GM12875 (cell line): Measurements from ENCODE around the gene AACS.

ENCODE experiments used
- H3K4me3 ChIP-seq: one replicate; pipeline ENCODE4 v1.5.1; 2011; ENCODE audit warnings: low read depth, low read length, control low read depth
- TF ChIP-seq, protein P1 (sequence below): IDR thresholded peaks from 2 replicates; pipeline ENCODE4 v1.5.1; 2011; ENCODE audit warnings: low read depth, mild to moderate bottlenecking, control low read depth, inconsistent platforms, low read length, moderate library complexity, borderline replicate concordance; ENCODE audit not compliant: insufficient read depth

The AACS gene, protein sequence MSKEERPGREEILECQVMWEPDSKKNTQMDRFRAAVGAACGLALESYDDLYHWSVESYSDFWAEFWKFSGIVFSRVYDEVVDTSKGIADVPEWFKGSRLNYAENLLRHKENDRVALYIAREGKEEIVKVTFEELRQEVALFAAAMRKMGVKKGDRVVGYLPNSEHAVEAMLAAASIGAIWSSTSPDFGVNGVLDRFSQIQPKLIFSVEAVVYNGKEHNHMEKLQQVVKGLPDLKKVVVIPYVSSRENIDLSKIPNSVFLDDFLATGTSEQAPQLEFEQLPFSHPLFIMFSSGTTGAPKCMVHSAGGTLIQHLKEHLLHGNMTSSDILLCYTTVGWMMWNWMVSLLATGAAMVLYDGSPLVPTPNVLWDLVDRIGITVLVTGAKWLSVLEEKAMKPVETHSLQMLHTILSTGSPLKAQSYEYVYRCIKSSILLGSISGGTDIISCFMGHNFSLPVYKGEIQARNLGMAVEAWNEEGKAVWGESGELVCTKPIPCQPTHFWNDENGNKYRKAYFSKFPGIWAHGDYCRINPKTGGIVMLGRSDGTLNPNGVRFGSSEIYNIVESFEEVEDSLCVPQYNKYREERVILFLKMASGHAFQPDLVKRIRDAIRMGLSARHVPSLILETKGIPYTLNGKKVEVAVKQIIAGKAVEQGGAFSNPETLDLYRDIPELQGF

DNA sequence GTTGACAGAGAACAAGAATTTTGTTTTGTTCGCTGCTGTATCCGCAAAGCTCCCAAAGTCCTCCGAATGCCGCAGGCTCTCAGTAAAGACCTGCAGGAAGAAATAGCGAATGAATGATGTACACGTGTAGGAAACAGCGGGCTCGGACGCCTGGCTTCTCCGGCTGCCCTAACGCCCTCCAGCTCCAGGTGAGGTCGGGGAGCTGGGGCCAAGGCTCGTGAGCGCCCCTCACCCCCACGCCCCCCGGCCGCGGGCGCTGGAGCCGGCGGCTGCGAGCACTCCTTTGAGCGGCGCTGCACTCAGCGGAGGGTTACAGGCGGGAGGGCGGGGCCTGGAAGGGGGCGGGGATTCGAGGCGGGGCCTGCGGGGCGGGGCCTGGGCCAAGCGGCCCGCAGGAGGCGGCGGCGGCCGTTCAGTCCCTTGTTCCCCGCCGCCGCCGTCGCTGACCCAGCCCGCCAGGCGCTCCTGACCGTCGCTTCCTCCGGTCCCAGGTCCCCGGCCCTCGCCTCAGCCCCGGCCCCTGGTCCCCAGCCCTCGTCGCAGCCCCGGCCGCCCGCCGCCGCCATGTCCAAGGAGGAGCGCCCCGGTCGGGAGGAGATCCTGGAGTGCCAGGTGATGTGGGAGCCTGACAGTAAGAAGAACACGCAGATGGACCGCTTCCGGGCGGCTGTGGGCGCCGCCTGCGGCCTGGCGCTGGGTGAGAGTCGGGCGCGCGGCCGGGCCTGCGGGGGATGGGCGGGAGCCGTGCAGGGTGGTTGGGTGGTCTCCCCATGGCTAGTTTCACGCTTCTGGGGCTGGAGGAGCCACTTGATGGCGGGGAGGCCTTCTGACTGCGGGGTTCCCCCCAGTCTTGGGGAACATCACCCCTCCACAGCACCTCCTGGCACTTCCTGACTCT is at the start of gene AACS:
TSS of gene AACS (plus strand) at position 415 of the 898 bp plus-strand sequence. CDS start at position 565, 150 bp downstream.
- TF ChIP-seq, protein P1, sequence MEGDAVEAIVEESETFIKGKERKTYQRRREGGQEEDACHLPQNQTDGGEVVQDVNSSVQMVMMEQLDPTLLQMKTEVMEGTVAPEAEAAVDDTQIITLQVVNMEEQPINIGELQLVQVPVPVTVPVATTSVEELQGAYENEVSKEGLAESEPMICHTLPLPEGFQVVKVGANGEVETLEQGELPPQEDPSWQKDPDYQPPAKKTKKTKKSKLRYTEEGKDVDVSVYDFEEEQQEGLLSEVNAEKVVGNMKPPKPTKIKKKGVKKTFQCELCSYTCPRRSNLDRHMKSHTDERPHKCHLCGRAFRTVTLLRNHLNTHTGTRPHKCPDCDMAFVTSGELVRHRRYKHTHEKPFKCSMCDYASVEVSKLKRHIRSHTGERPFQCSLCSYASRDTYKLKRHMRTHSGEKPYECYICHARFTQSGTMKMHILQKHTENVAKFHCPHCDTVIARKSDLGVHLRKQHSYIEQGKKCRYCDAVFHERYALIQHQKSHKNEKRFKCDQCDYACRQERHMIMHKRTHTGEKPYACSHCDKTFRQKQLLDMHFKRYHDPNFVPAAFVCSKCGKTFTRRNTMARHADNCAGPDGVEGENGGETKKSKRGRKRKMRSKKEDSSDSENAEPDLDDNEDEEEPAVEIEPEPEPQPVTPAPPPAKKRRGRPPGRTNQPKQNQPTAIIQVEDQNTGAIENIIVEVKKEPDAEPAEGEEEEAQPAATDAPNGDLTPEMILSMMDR, result no peak
- H3K4me3 ChIP-seq, result peak within 1 kb of the TSS; percentile 92

DNA sequence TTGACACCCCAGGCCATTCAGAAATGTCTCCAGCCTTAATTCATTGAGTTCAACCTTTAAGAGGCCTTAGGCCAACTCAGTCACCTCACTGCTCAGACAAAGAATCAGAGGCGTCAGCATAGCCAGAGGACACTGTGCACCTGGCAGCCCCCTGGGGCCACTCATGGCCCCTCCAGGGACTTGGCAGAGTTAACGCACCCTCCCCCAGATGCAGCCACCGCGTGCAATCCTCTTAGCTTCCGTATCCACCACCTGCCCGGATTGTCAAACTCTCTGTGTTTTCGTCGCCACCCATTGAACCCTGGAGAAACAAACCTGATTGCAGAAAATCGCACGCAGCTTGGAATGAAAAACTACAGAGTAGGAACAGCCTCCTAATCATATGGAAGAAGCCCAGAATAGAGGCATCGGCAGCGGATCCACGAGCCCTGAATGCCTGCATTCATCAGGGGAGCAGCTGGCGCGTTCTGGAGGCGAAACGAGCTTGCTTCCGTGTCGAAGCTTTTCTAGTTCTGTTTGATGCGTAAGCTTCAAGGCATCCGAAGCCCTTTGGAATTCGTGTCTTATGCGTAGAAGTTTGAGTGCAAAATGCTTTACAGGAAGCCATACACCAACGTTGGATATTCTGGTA is 49.4 kb upstream of the AACS start:
- TF ChIP-seq, protein P1, result no peak
- H3K4me3 ChIP-seq, result no peak overlapping the region

DNA sequence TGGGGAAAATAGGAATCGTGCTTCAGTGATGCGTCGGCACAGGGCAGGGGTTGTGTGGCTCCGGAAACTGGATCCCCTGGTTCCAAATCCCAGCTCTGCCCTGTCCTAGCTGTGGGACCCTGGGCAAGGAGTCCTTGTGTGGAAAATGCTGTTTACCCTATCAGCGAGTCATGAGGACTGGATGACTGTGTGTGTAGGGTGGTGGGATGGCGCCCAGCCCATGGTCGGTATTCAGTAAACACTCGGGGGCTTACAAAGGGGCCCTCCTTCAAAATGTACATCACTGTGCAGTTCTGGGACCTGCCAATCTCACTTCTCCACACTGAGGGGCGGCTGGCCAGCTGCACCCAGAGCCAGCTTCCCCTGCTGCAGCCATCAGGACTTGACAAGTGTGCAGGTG is 47.4 kb upstream of the AACS start:
- H3K4me3 ChIP-seq, result no peak overlapping the region
- TF ChIP-seq, protein P1, result no peak

DNA sequence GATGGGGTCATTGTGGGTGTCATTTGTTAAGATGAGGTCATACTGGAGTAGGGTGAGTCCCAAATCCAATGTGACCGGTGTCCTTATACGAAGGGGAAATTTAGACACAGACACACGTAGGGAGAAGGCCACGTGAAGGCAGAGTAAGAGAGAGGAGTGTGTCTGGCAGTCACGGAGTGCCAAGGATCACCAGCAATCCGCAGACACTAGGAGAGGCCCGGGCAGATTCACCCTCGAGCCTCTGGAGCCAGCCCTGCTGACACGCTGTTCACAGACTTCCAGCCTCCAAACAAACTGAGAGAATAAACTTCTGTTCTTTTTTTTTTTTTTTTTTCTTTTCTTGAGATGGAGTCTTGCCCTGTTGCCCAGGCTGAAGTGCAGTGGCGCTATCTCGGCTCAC is 46.9 kb upstream of the AACS start:
- H3K4me3 ChIP-seq, result no peak overlapping the region
- TF ChIP-seq, protein P1, result no peak

DNA sequence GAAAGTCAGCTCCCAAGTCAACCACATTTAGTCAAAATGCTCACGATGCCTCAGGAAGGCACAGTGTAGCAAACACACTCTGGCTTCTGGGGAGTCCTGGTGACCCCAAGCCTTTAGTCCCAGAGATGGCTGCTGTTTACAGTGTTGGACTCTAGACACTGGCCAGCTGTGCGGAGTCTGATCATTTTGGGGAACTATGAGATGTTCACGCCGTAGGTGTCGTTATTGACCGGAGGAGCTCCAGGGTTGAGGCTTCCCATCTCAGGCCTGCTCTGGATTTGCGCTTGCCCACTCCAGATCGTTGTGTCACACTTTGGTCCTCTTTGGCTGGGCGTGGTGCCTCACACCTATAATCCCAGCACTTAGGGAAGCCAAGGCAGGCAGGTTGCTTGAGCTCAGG is 44.1 kb upstream of the AACS start:
- TF ChIP-seq, protein P1, result no peak

DNA sequence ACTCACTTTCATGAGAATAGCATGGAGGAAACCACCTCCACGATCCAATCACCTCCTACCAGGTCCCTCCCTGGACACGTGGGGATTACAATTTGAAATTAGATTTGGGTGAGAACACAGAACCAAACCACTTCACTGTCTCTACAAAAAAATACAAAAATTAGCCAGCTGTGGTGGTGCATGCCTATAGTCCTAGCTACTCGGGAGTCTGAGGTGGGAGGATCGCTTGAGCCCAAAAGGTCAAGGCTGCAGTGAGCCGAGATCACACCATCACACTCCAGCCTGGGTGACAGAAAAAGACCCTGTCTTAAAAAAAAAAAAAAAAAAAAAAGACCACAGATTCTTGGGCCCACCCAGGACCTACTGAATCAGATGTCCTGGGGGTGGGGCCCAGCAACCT is 43.5 kb upstream of the AACS start:
- TF ChIP-seq, protein P1, result no peak
- no peak overlapping the region for H3K4me3 ChIP-seq

More for the DNA sequence above, 44.1 kb upstream of the AACS start:
- H3K4me3 ChIP-seq, result no peak overlapping the region
